Kidney (tissue), 14 donors: ENCODE data around the gene RAB40B. TPM values are rescaled to one million over a fixed set of nuclear protein-coding genes. Genes with fewer than 3 reads are reported as not detected.

ENCODE experiments used
- DNase-seq, 5 donors: peaks; one replicate each; pipeline ENCODE4 v3.0.0-alpha.2; 2013 to 2020
- FAIRE-seq: peaks from 2 replicates; lab custom pipeline; 2012; peaks lifted over from hg19 to GRCh38; lab: Jason Lieb, UNC
- H3K27ac ChIP-seq, 2 donors: one replicate each; pipeline ENCODE4 v1.7.0; 2013; ENCODE audit warnings: low read depth in 2 of 2, low read length in 2 of 2, inconsistent platforms in 1 of 2
- H3K27me3 ChIP-seq: one replicate; pipeline ENCODE4 v1.7.1; 2013; ENCODE audit warnings: low read length, inconsistent platforms; ENCODE audit not compliant: control insufficient read depth, insufficient read depth
- H3K36me3 ChIP-seq, 3 donors: one replicate each; pipeline versions ENCODE4 v1.7.0 to v1.7.1; 2013; ENCODE audit warnings: low read length in 3 of 3, control low read depth in 1 of 3, inconsistent platforms in 1 of 3; ENCODE audit not compliant: insufficient read depth in 3 of 3, control insufficient read depth in 2 of 3
- H3K4me1 ChIP-seq, 3 donors: one replicate each; pipeline versions ENCODE4 v1.7.0 to v1.7.1; 2013; ENCODE audit warnings: low read length in 3 of 3, inconsistent platforms in 1 of 3, low read depth in 1 of 3; ENCODE audit not compliant: control insufficient read depth in 2 of 3, insufficient read depth in 2 of 3
- H3K4me3 ChIP-seq, 3 donors: one replicate each; pipeline versions ENCODE4 v1.7.0 to v1.8.1; 2013; ENCODE audit warnings: low read length in 3 of 3, control low read depth in 1 of 3, inconsistent platforms in 1 of 3
- H3K9ac ChIP-seq, 3 donors: one replicate each; pipeline versions ENCODE4 v1.7.0 to v1.7.1; 2013; ENCODE audit warnings: low read length in 3 of 3, control low read depth in 1 of 3, inconsistent platforms in 1 of 3
- H3K9me3 ChIP-seq, 3 donors: one replicate each; pipeline versions ENCODE4 v1.7.0 to v1.7.1; 2013; ENCODE audit warnings: low read length in 3 of 3, control low read depth in 1 of 3, inconsistent platforms in 1 of 3; ENCODE audit not compliant: control insufficient read depth in 2 of 3, insufficient read depth in 1 of 3
- intact Hi-C: fragments of 100-400 bp; cut with DNase I; formaldehyde crosslinking; loops from one replicate; pipeline ENCODE4 v1.11.1; 2022
- polyA plus RNA-seq: library from polyadenylated mRNA; stranded (reverse); fragments of 350-450 nt; fragmentation: Illumina TruSeq; extraction: RNeasy Lipid Tissue Mini Kit (QIAGEN cat#74804); gene quantifications from one replicate; pipeline ENCODE4 v1.2.3, GENCODE V29; 2014; ENCODE audit warnings: low read depth, low replicate concordance; ENCODE audit not compliant: insufficient read depth
- total RNA-seq: library from RNA; stranded (reverse); fragmentation: NEBNext Ultra II Directional; extraction: Animal tissue kit (Norgen Biotek cat#: 25700); gene quantifications from one replicate; pipeline ENCODE4 v1.2.1, GENCODE V29; 2021
- TF ChIP-seq, protein P1 (sequence below): IDR thresholded peaks from 3 replicates; pipeline ENCODE4 v1.5.1; 2012; ENCODE audit warnings: mild to moderate bottlenecking, moderate library complexity, borderline replicate concordance; ENCODE audit not compliant: insufficient read depth; ENCODE audit errors: extremely low read depth
- donor health status: control.
- donor health status: control.
- donor health status: control.
- donor health status: control.
- donor health status: control.
- donor health status: DM: yes; HTN: yes; CAD: no.
- donor health status: Normal renal cell carcinoma (clear cell type).

The RAB40B gene
- total and polyA plus RNA-seq, 2 donors from 2014 or later = 21.7 to 36.1 TPM

DNA sequence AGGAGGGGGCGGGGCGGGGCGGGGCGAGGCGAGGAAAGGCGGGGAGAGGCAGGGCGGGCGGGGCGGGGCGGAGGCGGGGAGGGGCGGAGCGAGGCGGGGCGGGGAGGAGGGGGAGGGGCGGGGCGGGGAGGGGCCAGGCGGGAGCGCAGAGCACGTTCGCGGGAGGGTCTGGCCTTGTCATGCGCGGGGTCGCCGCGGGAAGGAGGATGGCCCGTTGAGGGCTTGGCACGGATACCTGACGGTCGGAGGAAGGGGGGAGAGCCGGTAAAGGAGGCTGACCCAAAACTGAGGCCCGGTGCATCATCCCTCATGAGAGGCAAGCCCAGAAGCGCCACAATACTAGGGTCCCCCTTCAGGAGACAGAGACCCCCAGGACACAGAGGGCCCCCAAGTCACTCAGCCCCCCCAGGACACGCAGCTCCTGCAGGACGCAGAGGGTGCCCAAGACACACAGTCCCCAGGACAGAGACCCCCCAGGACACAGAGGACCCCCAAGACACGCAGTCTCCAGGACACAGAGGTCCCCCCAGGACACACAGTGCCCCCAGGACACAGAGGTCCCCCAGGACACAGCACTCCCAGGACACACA lies 49.7 kb downstream of the RAB40B start:
- Histone ChIP-seq H3K4me3 (peak overlapping the region; percentile 42 to 56 (median 46)), H3K27ac (peak overlapping the region in 1 of 2 donors; percentile 11), H3K27me3 (no peaks in the 10 kb centered on the region), H3K9me3 (no peaks in the 10 kb centered on the region), H3K9ac (peak overlapping the region in 1 of 3 donors; percentile 19), H3K4me1 (peaks cover 0 to 11% (median 4%) of the 10 kb centered on the region in 3 donors), H3K36me3 (peaks cover 0 to 6% (median 5%) of the 10 kb centered on the region in 3 donors)
- TF ChIP-seq, protein P1, sequence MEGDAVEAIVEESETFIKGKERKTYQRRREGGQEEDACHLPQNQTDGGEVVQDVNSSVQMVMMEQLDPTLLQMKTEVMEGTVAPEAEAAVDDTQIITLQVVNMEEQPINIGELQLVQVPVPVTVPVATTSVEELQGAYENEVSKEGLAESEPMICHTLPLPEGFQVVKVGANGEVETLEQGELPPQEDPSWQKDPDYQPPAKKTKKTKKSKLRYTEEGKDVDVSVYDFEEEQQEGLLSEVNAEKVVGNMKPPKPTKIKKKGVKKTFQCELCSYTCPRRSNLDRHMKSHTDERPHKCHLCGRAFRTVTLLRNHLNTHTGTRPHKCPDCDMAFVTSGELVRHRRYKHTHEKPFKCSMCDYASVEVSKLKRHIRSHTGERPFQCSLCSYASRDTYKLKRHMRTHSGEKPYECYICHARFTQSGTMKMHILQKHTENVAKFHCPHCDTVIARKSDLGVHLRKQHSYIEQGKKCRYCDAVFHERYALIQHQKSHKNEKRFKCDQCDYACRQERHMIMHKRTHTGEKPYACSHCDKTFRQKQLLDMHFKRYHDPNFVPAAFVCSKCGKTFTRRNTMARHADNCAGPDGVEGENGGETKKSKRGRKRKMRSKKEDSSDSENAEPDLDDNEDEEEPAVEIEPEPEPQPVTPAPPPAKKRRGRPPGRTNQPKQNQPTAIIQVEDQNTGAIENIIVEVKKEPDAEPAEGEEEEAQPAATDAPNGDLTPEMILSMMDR = no peak
- FAIRE-seq (no peak), DNase-seq (peak in 4 of 5 donors; percentile 19 to 93 (median 81))
- intact Hi-C loops = no loop called here

DNA sequence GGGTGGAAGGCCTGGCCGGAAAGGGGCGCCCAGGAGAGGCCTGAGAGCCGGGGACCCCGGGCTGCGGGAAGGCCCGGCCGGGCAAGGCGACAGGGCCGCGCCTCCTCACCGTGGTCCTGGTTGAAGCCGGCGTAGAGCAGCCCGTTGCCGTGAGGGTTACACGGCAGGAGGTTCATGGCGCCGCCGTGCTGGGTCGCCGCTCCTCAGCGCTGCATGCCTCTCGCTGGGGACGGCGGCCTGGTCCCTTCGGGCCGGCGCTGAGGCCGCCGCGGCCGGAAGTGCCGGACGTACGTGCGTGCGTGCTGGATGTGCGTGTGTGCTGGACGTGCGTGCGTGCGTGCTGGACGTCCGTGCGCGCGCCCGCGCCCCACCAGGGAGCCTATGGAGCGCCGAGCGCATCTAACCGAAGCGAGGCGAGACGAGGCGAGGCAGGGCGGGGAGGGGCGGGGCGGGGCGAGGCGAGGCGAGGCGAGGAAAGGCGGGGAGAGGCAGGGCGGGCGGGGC lies 50.3 kb downstream of the RAB40B start, which contains the start of gene WDR45B:
WDR45B (minus strand) TSS at position 280 of the 504 bp plus-strand sequence; CDS start at position 176, 104 bp downstream.
- FAIRE-seq (no peak), DNase-seq (peak; percentile 97 to 99 (median 98))
- peaks cover 0 to 11% (median 4%) of the 10 kb centered on the region in 3 donors for H3K4me1 ChIP-seq

GRCh38 chr17:82647593-82648164 lies 50.8 kb downstream of the RAB40B start:
- DNase-seq = peak in 3 of 5 donors; percentile 22 to 88 (median 82)
- peaks cover 3 to 15% (median 11%) of the 10 kb centered on the region in 3 donors for H3K36me3 ChIP-seq
- intact Hi-C loops = no loop called here
- TF ChIP-seq, protein P1 = no peak
- peaks cover 0 to 11% (median 4%) of the 10 kb centered on the region in 3 donors for H3K4me1 ChIP-seq
- no peak for FAIRE-seq
- no peaks in the 10 kb centered on the region for H3K27me3 ChIP-seq
- peak overlapping the region; percentile 61 to 85 (median 75) for H3K4me3 ChIP-seq
- peak overlapping the region; percentile 92 to 97 for H3K27ac ChIP-seq
- peak overlapping the region; percentile 50 to 87 (median 82) for H3K9ac ChIP-seq
- H3K9me3 ChIP-seq = no peaks in the 10 kb centered on the region

More for the DNA sequence above, 50.3 kb downstream of the RAB40B start, which contains the start of gene WDR45B:
- H3K9me3 ChIP-seq = no peaks in the 10 kb centered on the region
- intact Hi-C loops = no loop called here
- TF ChIP-seq, protein P1 = no peak
- peak within 1 kb of the TSS; percentile 72 to 85 (median 75) for H3K4me3 ChIP-seq
- H3K36me3 ChIP-seq = peaks cover 3 to 11% (median 11%) of the 10 kb centered on the region in 3 donors
- H3K27ac ChIP-seq = peak within 1 kb of the TSS; percentile 92 to 97
- H3K9ac ChIP-seq = peak within 1 kb of the TSS; percentile 50 to 87 (median 82)
- no peaks in the 10 kb centered on the region for H3K27me3 ChIP-seq
